ENCODE measurements around the gene USPL1.
"Not testable (repeated sequence)": the region's sequence is repeated elsewhere in the genome, so short reads cannot be mapped to it uniquely, and the experiment has no call there.

USPL1 gene

GRCh38 chr13:30600496-30600895, 17.2 kb upstream of the USPL1 start:
- no peak for DNase-seq
- CTCF ChIA-PET = interaction anchor here (0.9 kb wide), 1 partner anchor 13 kb away, joined by 3 read pairs; no protein-coding TSS in a partner anchor
- Mint-ChIP-seq H3K9me3 (no peaks in the 10 kb centered on the region), H3K4me1 (no peaks in the 10 kb centered on the region), H3K27ac (no peak overlapping the region), H3K4me3 (no peak overlapping the region), H3K27me3 (peaks cover 10% of the 10 kb centered on the region), H3K36me3 (no peaks in the 10 kb centered on the region)

DNA sequence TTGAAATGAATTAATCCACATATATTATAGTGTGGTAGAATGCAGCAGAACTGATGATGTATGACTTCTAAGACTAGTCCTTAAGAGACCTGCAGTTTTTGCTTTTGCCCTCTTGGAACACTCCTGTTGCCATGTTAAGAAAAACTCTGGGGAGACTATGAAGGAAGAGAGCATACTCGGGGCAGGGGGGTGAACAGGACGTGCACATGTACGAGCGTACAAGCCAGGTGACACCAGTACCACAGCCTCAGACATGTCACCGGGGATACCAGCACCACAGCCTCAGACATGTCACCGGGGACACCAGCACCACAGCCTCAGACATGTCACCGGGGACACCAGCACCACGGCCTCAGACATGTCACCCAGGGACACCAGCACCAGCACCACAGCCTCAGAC, 15.9 kb upstream of the USPL1 start:
- no peak for DNase-seq
- CTCF ChIA-PET = no interaction called here
- Mint-ChIP-seq H3K27me3 (peaks cover 11% of the 10 kb centered on the region), H3K4me3 (no peak overlapping the region), H3K4me1 (no peaks in the 10 kb centered on the region), H3K36me3 (no peaks in the 10 kb centered on the region), H3K27ac (no peak overlapping the region), H3K9me3 (no peaks in the 10 kb centered on the region)

- Mint-ChIP-seq H3K27me3 (peaks cover 11% of the 10 kb centered on the region), H3K4me3 (no peak overlapping the region), H3K4me1 (peaks cover 23% of the 10 kb centered on the region), H3K36me3 (no peaks in the 10 kb centered on the region), H3K27ac (no peak overlapping the region), H3K9me3 (no peaks in the 10 kb centered on the region)
- DNase-seq = no peak
- CTCF ChIA-PET = no interaction called here
Measured at GRCh38 chr13:30605052-30605451, 12.7 kb upstream of the USPL1 start.

DNA sequence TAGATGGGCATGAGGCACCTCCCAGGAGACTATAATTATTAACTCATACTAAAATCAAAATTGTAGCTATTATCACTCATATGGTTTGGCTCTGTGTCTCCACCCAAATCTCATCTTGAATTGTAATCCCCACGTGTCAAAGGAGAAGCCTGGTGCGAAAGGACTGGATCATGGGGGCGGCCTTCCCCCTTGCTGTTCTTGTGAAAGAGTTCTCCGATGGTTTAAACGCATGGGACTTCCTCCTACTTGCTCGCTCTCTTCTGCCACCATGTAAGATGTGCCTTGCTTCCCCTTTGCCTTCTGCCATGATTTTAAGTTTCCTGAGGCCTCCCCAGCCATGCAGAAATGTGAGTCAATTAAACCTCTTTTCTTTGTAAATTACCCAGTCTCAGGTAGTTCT, 10.5 kb upstream of the USPL1 start:
- DNase-seq, H3K27ac Mint-ChIP-seq, H3K27me3 Mint-ChIP-seq, H3K4me3 Mint-ChIP-seq, H3K36me3 Mint-ChIP-seq, H3K9me3 Mint-ChIP-seq, CTCF ChIA-PET: not testable (repeated sequence)
- peaks cover 23% of the 10 kb centered on the region for H3K4me1 Mint-ChIP-seq

GRCh38 chr13:30607908-30608307, 9.8 kb upstream of the USPL1 start:
- CTCF ChIA-PET = no interaction called here
- peak; percentile 79 for DNase-seq
- peak overlapping the region; percentile 33 for H3K27ac Mint-ChIP-seq

GRCh38 chr13:30608364-30608763, 9.4 kb upstream of the USPL1 start:
- Mint-ChIP-seq H3K4me3 (no peak overlapping the region), H3K4me1 (peaks cover 23% of the 10 kb centered on the region), H3K27me3 (peaks cover 7% of the 10 kb centered on the region), H3K9me3 (no peaks in the 10 kb centered on the region), H3K36me3 (peaks cover 4% of the 10 kb centered on the region), H3K27ac (no peak overlapping the region)
- CTCF ChIA-PET = no interaction called here
- DNase-seq = no peak

More at GRCh38 chr13:30607908-30608307, 9.8 kb upstream of the USPL1 start:
- Mint-ChIP-seq H3K4me3 (no peak overlapping the region), H3K4me1 (peaks cover 23% of the 10 kb centered on the region), H3K9me3 (no peaks in the 10 kb centered on the region), H3K36me3 (peaks cover 4% of the 10 kb centered on the region), H3K27me3 (peaks cover 7% of the 10 kb centered on the region)

GRCh38 chr13:30610311-30610710, 7.4 kb upstream of the USPL1 start:
- H3K4me1 Mint-ChIP-seq = peaks cover 31% of the 10 kb centered on the region
- no peak overlapping the region for H3K27ac Mint-ChIP-seq
- DNase-seq = no peak
- CTCF ChIA-PET = no interaction called here
- H3K9me3 Mint-ChIP-seq = no peaks in the 10 kb centered on the region
- peaks cover 2% of the 10 kb centered on the region for H3K27me3 Mint-ChIP-seq
- no peak overlapping the region for H3K4me3 Mint-ChIP-seq
- H3K36me3 Mint-ChIP-seq = peaks cover 4% of the 10 kb centered on the region

DNA sequence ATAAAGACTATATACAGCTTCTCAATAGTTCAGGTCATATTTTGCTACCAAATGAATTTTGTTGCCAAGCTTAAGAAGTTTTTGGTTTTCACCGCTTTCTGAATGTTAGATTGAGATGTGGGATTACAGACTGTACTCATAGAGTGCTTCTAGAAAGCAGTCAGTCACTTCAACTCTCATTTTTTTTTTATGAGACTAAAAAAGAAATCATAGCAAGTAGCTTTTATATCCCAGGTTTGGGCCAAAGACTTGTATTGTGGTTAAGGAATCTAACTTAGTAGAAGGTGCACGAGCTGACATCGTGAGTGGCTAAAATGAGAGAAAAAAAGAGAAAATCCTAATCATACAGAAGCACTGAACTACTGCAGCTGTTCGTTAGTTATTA, 2.2 kb upstream of the USPL1 start:
- Mint-ChIP-seq H3K4me3 (no peak overlapping the region), H3K27me3 (no peaks in the 10 kb centered on the region), H3K36me3 (peaks cover 2% of the 10 kb centered on the region), H3K4me1 (peaks cover 15% of the 10 kb centered on the region), H3K27ac (no peak overlapping the region), H3K9me3 (no peaks in the 10 kb centered on the region)
- no peak for DNase-seq
- CTCF ChIA-PET = interaction anchor here (1.0 to 1.2 kb wide), 2 partner anchors 42 to 125 kb away, joined by 3 read pairs; no protein-coding TSS in a partner anchor

GRCh38 chr13:30615866-30616541, 1.7 kb upstream of the USPL1 start:
- Mint-ChIP-seq H3K9me3 (no peaks in the 10 kb centered on the region), H3K27ac (no peak overlapping the region), H3K4me3 (no peak overlapping the region), H3K36me3 (peaks cover 1% of the 10 kb centered on the region), H3K27me3 (no peaks in the 10 kb centered on the region), H3K4me1 (peaks cover 17% of the 10 kb centered on the region)
- no peak for DNase-seq
- CTCF ChIA-PET = interaction anchor here (0.6 to 1.2 kb wide), 3 partner anchors 43 to 486 kb away, joined by 3 read pairs; no protein-coding TSS in a partner anchor

- peak; percentile 70 for DNase-seq
- Mint-ChIP-seq H3K27ac (no peak overlapping the region), H3K36me3 (peaks cover 6% of the 10 kb centered on the region), H3K9me3 (no peaks in the 10 kb centered on the region), H3K4me1 (peaks cover 20% of the 10 kb centered on the region), H3K4me3 (no peak overlapping the region), H3K27me3 (no peaks in the 10 kb centered on the region)
- CTCF ChIA-PET = no interaction called here
Measured at GRCh38 chr13:30616927-30617314, 799 bp upstream of the USPL1 start.

DNA sequence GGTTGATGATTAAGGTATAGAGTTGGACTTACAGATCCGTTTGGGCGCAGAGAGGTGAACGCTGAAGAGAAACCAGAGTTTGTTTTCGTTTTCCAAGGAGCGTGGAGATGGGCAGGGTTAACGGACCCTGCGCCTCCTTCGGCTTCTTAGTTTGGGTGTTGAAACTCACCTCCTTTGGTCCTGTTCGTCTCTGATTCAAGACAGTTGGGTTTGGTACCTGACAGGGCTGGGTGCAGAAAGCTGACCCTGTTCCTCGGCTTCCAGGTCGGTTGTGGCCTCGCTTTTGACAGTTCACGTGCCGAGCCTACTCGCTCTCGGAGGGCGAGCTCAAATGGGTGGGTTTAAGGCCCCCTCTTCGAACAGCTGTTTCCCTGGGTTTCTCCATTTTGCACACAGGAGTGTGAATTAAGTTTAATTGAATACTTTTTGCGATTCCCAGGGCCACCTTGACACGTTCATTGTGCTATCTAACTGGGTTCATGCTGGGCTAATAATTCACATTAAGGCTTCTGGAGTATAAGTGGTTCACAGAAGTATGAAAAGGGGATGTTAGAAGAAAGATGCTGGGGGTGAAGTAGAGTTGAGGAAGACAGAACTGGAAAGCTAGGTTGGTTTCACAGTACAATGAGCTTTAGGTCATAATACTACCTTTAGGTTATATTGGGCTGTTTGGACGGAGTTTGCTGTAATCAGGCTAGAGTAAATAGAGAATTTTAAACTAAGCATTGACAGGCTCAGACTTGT, 638 bp downstream of the USPL1 start:
- Mint-ChIP-seq H3K36me3 (peaks cover 16% of the 10 kb centered on the region), H3K4me1 (peaks cover 25% of the 10 kb centered on the region), H3K27me3 (no peaks in the 10 kb centered on the region), H3K4me3 (no peak overlapping the region), H3K9me3 (no peaks in the 10 kb centered on the region), H3K27ac (no peak overlapping the region)
- CTCF ChIA-PET = interaction anchor here (1.0 kb wide), 1 partner anchor 12 kb away, joined by 3 read pairs; no protein-coding TSS in a partner anchor
- no peak for DNase-seq

DNA sequence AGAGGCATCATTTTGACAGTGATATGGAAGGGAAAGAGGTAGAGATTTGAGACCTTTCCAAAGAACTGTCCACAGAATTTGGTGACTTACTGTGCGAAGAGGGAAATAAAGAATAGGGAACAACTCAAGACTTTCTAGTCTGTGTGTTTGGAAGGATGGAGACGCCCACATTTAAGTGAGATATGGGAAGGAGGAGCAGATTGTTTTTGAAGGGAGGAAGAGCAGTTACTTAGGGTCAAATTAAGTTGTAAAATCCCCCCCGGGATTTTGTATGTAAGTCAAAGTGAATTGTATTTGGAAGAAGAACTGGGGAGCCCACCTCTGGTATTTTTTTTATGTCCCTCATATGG, 1.2 kb downstream of the USPL1 start:
- Mint-ChIP-seq H3K4me1 (peaks cover 27% of the 10 kb centered on the region), H3K9me3 (no peaks in the 10 kb centered on the region), H3K27ac (no peak overlapping the region), H3K4me3 (no peak overlapping the region), H3K36me3 (peaks cover 21% of the 10 kb centered on the region), H3K27me3 (no peaks in the 10 kb centered on the region)
- no peak for DNase-seq
- CTCF ChIA-PET = no interaction called here

DNA sequence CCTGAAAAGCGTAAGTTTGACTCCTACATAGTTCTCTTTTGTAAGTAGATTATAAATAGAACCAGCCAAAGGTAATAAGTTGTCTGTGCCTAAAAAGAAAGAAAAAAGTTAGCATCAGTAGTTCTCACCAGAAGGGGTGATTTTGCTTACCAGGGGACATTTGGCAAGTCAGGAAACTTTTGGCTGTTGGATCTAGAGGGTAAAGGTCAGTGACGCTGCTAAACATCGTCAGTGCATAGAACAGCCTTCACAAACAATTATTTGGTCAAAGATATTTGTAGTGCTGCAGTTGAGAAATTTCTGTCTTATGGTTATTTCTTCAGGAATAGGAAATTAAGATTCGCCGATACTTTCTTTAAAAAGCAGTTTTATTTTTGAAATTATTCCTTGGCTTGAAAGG, 2.0 kb downstream of the USPL1 start:
- no peak overlapping the region for H3K27ac Mint-ChIP-seq
- H3K4me3 Mint-ChIP-seq = no peak overlapping the region
- H3K27me3 Mint-ChIP-seq = no peaks in the 10 kb centered on the region
- H3K4me1 Mint-ChIP-seq = peaks cover 27% of the 10 kb centered on the region
- DNase-seq = no peak
- CTCF ChIA-PET = no interaction called here
- H3K36me3 Mint-ChIP-seq = peaks cover 29% of the 10 kb centered on the region
- no peaks in the 10 kb centered on the region for H3K9me3 Mint-ChIP-seq

GRCh38 chr13:30620941-30621340, 3.2 kb downstream of the USPL1 start:
- Mint-ChIP-seq H3K9me3 (no peaks in the 10 kb centered on the region), H3K27me3 (no peaks in the 10 kb centered on the region), H3K27ac (no peak overlapping the region), H3K36me3 (peaks cover 34% of the 10 kb centered on the region), H3K4me1 (peaks cover 22% of the 10 kb centered on the region), H3K4me3 (no peak overlapping the region)
- DNase-seq = no peak
- CTCF ChIA-PET = interaction anchor here (0.7 kb wide), 1 partner anchor 25 kb away, joined by 3 read pairs; no protein-coding TSS in a partner anchor

DNA sequence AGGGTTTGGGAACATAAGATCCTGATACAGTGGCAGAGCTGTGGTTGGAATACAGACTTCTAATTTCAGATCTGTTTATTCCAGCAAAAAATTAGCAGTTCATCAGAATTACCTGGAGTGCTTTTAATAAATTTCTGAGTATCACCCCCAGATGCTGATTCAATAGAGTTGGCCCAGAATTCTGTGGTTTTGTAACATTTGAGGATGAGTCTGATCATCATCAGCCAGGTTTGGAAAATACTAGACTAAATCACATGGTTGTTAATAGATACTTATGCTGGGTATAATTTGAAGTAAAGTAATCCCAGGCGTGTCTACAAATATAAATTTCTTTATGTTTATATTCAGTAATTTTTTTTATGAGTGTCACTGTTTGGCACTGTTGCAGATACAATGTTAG, 4.8 kb downstream of the USPL1 start:
- CTCF ChIA-PET = no interaction called here
- no peaks in the 10 kb centered on the region for H3K27me3 Mint-ChIP-seq
- no peak overlapping the region for H3K27ac Mint-ChIP-seq
- H3K4me1 Mint-ChIP-seq = peaks cover 31% of the 10 kb centered on the region
- DNase-seq = no peak
- peaks cover 35% of the 10 kb centered on the region for H3K36me3 Mint-ChIP-seq
- H3K4me3 Mint-ChIP-seq = no peak overlapping the region
- H3K9me3 Mint-ChIP-seq = no peaks in the 10 kb centered on the region
